Breast epithelium (tissue), 3 donors: ENCODE results near the gene MAMDC4.
"Not testable (repeated sequence)": the region's sequence is repeated elsewhere in the genome, so short reads cannot be mapped to it uniquely, and the experiment has no call there.

Source experiments
- CTCF ChIP-seq, 3 donors: fragments of 450-650 bp; IDR thresholded peaks; one replicate each; pipeline ENCODE4 v1.5.1; 2016 to 2017; ENCODE audit warnings: antibody characterized with exemption in 3 of 3, mild to moderate bottlenecking in 3 of 3, moderate library complexity in 3 of 3
- POLR2A ChIP-seq: fragments of 450-650 bp; IDR thresholded peaks from one replicate; pipeline ENCODE4 v1.6.1; 2016; ENCODE audit warnings: antibody characterized with exemption, mild to moderate bottlenecking, moderate library complexity

GRCh38 chr9:136883670-136884069 is 31.5 kb downstream of the MAMDC4 start:
- TF ChIP-seq POLR2A; CTCF (IDR thresholded peaks at IDR 0.05): not testable (repeated sequence)
